ENCODE data around the gene MORN3. TPM values are rescaled to one million over a fixed set of nuclear protein-coding genes. Genes with fewer than 3 reads are reported as not detected.
"Not testable (repeated sequence)": the region's sequence is repeated elsewhere in the genome, so short reads cannot be mapped to it uniquely, and the experiment has no call there.

MORN3 gene
- total and polyA plus RNA-seq, 4 donors = 2.4 to 5.8 (median 3.0) TPM

- no peaks in the 10 kb centered on the region for H3K9me3 ChIP-seq (ENCODE audit: control insufficient read depth in 4 of 4, insufficient read depth in 3 of 4, low read length in 3 of 4)
- no peaks in the 10 kb centered on the region for H3K36me3 ChIP-seq (ENCODE audit: control insufficient read depth in 4 of 4, insufficient read depth in 4 of 4, low read length in 4 of 4)
- no peaks in the 10 kb centered on the region for H3K27me3 ChIP-seq (ENCODE audit: control insufficient read depth in 3 of 3, insufficient read depth in 3 of 3, low read length in 2 of 3)
- no peak overlapping the region for H3K9ac ChIP-seq (ENCODE audit: insufficient read depth in 1 of 2, low read length in 2 of 2)
- H3K4me1 ChIP-seq (ENCODE audit: control insufficient read depth in 5 of 5, insufficient read depth in 5 of 5, low read length in 5 of 5) = peaks cover 0 to 17% (median 8%) of the 10 kb centered on the region in 5 donors
- WGBS, 2 donors = 74 to 89% methylated on average over 5 of the region's 5 CpGs
- peak overlapping the region in 1 of 2 donors; percentile 41 for H3K27ac ChIP-seq (ENCODE audit: low read depth in 1 of 2, low read length in 1 of 2)
- ATAC-seq (ENCODE audit: insufficient read depth, low FRiP score) (no peak), DNase-seq (no peak)
- no peak for TF ChIP-seq CTCF (IDR thresholded peaks at IDR 0.05; ENCODE audit: control extremely low read depth, extremely low read depth)
- H3K4me3 ChIP-seq = no peak overlapping the region
Observed at GRCh38 chr12:121709478-121709961, 40.1 kb upstream of the MORN3 start.

- not testable (repeated sequence) for H3K27me3 ChIP-seq (ENCODE audit: control insufficient read depth in 3 of 3, insufficient read depth in 3 of 3, low read length in 2 of 3); H3K9me3 ChIP-seq (ENCODE audit: control insufficient read depth in 4 of 4, insufficient read depth in 3 of 4, low read length in 3 of 4); H3K36me3 ChIP-seq (ENCODE audit: control insufficient read depth in 4 of 4, insufficient read depth in 4 of 4, low read length in 4 of 4); DNase-seq; H3K9ac ChIP-seq (ENCODE audit: insufficient read depth in 1 of 2, low read length in 2 of 2); ATAC-seq (ENCODE audit: insufficient read depth, low FRiP score); H3K4me3 ChIP-seq
- 69 to 78% methylated on average over 8 of the region's 8 CpGs for WGBS, 2 donors
- H3K27ac ChIP-seq (ENCODE audit: low read depth in 1 of 2, low read length in 1 of 2) = peak overlapping the region in 1 of 2 donors; percentile 41
- H3K4me1 ChIP-seq (ENCODE audit: control insufficient read depth in 5 of 5, insufficient read depth in 5 of 5, low read length in 5 of 5) = peaks cover 0 to 17% (median 8%) of the 10 kb centered on the region in 5 donors
Observed at GRCh38 chr12:121709064-121709424, 39.6 kb upstream of the MORN3 start.

DNA sequence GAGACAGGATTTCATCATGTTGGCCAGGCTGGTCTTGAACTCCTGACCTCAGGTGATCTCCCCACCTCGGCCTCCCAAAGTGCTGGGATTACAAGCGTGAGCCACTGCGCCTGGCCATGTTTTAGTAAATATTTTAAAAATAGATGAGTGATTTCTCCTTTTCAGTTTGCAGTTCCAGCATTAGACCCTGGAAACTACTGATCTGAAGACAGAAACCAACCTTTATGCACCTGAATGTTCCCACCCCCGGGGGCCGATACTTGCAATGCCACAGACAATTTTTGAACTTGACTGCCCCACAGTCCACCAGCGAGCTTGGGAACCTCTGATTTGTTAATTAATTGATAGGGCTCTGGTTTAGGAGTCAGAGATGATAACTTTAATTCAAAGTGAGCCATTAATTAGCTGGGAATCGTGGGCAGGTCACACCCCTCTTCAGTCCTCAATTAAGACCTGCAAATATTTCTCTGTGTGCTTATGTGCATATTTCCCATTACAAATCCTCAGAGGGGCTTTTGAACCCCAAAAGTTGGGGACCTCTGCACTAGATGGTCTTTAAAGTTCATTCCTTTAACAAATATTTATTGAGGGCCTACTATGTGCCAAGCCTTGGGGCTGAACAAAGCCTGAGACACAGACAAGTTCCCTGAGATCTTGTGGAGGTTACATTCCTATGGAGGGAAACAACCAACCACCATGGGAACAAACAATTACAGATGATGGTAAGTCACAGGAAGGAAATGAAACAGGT lies 39.0 kb upstream of the MORN3 start:
- WGBS, 2 donors = 73 to 78% methylated on average over 7 of the region's 7 CpGs
- H3K27me3 ChIP-seq (ENCODE audit: control insufficient read depth in 3 of 3, insufficient read depth in 3 of 3, low read length in 2 of 3) = no peaks in the 10 kb centered on the region
- TF ChIP-seq CTCF (IDR thresholded peaks at IDR 0.05; ENCODE audit: control extremely low read depth, extremely low read depth) = no peak
- no peak for ATAC-seq (ENCODE audit: insufficient read depth, low FRiP score)
- H3K27ac ChIP-seq (ENCODE audit: low read depth in 1 of 2, low read length in 1 of 2) = no peak overlapping the region
- no peak overlapping the region for H3K4me3 ChIP-seq
- DNase-seq = no peak
- peaks cover 0 to 11% (median 4%) of the 10 kb centered on the region in 5 donors for H3K4me1 ChIP-seq (ENCODE audit: control insufficient read depth in 5 of 5, insufficient read depth in 5 of 5, low read length in 5 of 5)
- no peaks in the 10 kb centered on the region for H3K9me3 ChIP-seq (ENCODE audit: control insufficient read depth in 4 of 4, insufficient read depth in 3 of 4, low read length in 3 of 4)
- H3K36me3 ChIP-seq (ENCODE audit: control insufficient read depth in 4 of 4, insufficient read depth in 4 of 4, low read length in 4 of 4) = no peaks in the 10 kb centered on the region
- no peak overlapping the region for H3K9ac ChIP-seq (ENCODE audit: insufficient read depth in 1 of 2, low read length in 2 of 2)

GRCh38 chr12:121705514-121705913 lies 36.1 kb upstream of the MORN3 start:
- Histone ChIP-seq H3K27ac (ENCODE audit: low read depth in 1 of 2, low read length in 1 of 2) (no peak overlapping the region), H3K4me1 (ENCODE audit: control insufficient read depth in 5 of 5, insufficient read depth in 5 of 5, low read length in 5 of 5) (peaks cover 0 to 5% (median 0%) of the 10 kb centered on the region in 5 donors), H3K9me3 (ENCODE audit: control insufficient read depth in 4 of 4, insufficient read depth in 3 of 4, low read length in 3 of 4) (no peaks in the 10 kb centered on the region), H3K9ac (ENCODE audit: insufficient read depth in 1 of 2, low read length in 2 of 2) (no peak overlapping the region), H3K27me3 (ENCODE audit: control insufficient read depth in 3 of 3, insufficient read depth in 3 of 3, low read length in 2 of 3) (no peaks in the 10 kb centered on the region), H3K4me3 (no peak overlapping the region), H3K36me3 (ENCODE audit: control insufficient read depth in 4 of 4, insufficient read depth in 4 of 4, low read length in 4 of 4) (no peaks in the 10 kb centered on the region)
- ATAC-seq (ENCODE audit: insufficient read depth, low FRiP score) = no peak
- TF ChIP-seq CTCF (IDR thresholded peaks at IDR 0.05; ENCODE audit: control extremely low read depth, extremely low read depth) = no peak
- no peak for DNase-seq
